Common myeloid progenitor, CD34-positive (primary cell): ENCODE data around the gene DYNC1I1.

Experiments
- CTCF ChIA-PET: fragments of 350-600 bp; sonication (Branson Sonifier 250); formaldehyde crosslinking; loops from one replicate; lab custom pipeline; 2021; ENCODE audit warnings: antibody characterized with exemption; lab: Charles Lee
- POLR2A ChIA-PET: fragments of 350-600 bp; sonication (Branson Sonifier 250); formaldehyde crosslinking; loops from one replicate; lab custom pipeline; 2021; ENCODE audit warnings: antibody characterized with exemption; lab: Charles Lee
- DNase-seq, 3 donors: peaks; one replicate each; pipeline versions ENCODE4 v3.0.0 to v3.0.0-alpha.2; 2013
- H3K27ac ChIP-seq, 2 experiments: 1 replicate in 1 of 2; 2 replicates in 1 of 2; pipeline ENCODE4 v1.7.0; 2013; ENCODE audit warnings: inconsistent platforms in 2 of 2, low read length in 2 of 2, mild to moderate bottlenecking in 2 of 2, low read depth in 1 of 2, moderate library complexity in 1 of 2; ENCODE audit not compliant: severe bottlenecking in 2 of 2, insufficient read depth in 1 of 2, poor library complexity in 1 of 2
- H3K27me3 ChIP-seq, 5 experiments: replicated peaks in 2 of 5; 1 replicate in 3 of 5; 2 replicates in 2 of 5; pipeline versions ENCODE4 v1.6.1 to v1.7.0; 2013; ENCODE audit warnings: low read length in 4 of 5, mild to moderate bottlenecking in 2 of 5, moderate library complexity in 2 of 5, inconsistent platforms in 1 of 5; ENCODE audit not compliant: insufficient read depth in 5 of 5, control insufficient read depth in 4 of 5
- H3K36me3 ChIP-seq, 4 experiments: 1 replicate in 2 of 4; 2 replicates in 2 of 4; pipeline versions ENCODE4 v1.6.1 to v1.7.0; 2013; ENCODE audit warnings: low read length in 3 of 4, control low read depth in 1 of 4, mild to moderate bottlenecking in 1 of 4; ENCODE audit not compliant: control insufficient read depth in 4 of 4, insufficient read depth in 4 of 4
- H3K4me1 ChIP-seq, 4 experiments: 1 replicate in 3 of 4; 2 replicates in 1 of 4; pipeline versions ENCODE4 v1.6.1 to v1.7.1; 2013; ENCODE audit warnings: low read length in 3 of 4, mild to moderate bottlenecking in 3 of 4, control low read depth in 1 of 4, inconsistent platforms in 1 of 4, moderate library complexity in 1 of 4; ENCODE audit not compliant: control insufficient read depth in 4 of 4, insufficient read depth in 4 of 4; ENCODE audit errors: control extremely low read depth in 1 of 4
- H3K4me3 ChIP-seq, 7 experiments: 1 replicate in 4 of 7; 2 replicates in 3 of 7; pipeline versions ENCODE4 v1.5.1 to v1.7.0; 2013; ENCODE audit warnings: mild to moderate bottlenecking in 7 of 7, low read length in 6 of 7, moderate library complexity in 6 of 7, inconsistent platforms in 2 of 7, low read depth in 2 of 7, control low read depth in 1 of 7; ENCODE audit not compliant: insufficient read depth in 4 of 7, control insufficient read depth in 1 of 7; ENCODE audit errors: extremely low read depth in 1 of 7
- H3K9me3 ChIP-seq, 5 experiments: 1 replicate in 4 of 5; 2 replicates in 1 of 5; pipeline versions ENCODE4 v1.6.1 to v1.7.1; 2013; ENCODE audit warnings: low read length in 4 of 5, mild to moderate bottlenecking in 2 of 5, inconsistent platforms in 1 of 5, low read depth in 1 of 5, moderate library complexity in 1 of 5; ENCODE audit not compliant: control insufficient read depth in 4 of 5, insufficient read depth in 2 of 5; ENCODE audit errors: control extremely low read depth in 1 of 5
- WGBS: methylation state at CpG from one replicate; pipeline ENCODE4 v1.1.5; 2013; ENCODE audit not compliant: insufficient coverage; 5-methylcytosine and 5-hydroxymethylcytosine counted together

The DYNC1I1 gene

GRCh38 chr7:95989301-95989700, 216.9 kb downstream of the DYNC1I1 start:
- H3K27ac ChIP-seq, result no peak overlapping the region
- H3K4me1 ChIP-seq, result no peaks in the 10 kb centered on the region
- no peaks in the 10 kb centered on the region for H3K27me3 ChIP-seq
- POLR2A ChIA-PET, result no interaction called here
- CTCF ChIA-PET, result no interaction called here
- 90% methylated on average over 2 of the region's 5 CpGs for WGBS
- no peaks in the 10 kb centered on the region for H3K36me3 ChIP-seq
- H3K4me3 ChIP-seq, result no peak overlapping the region
- no peaks in the 10 kb centered on the region for H3K9me3 ChIP-seq
- DNase-seq, result no peak

- WGBS, result no CpG with 5 or more reads among the region's 2 CpGs
- Histone ChIP-seq H3K4me3 (no peak overlapping the region), H3K9me3 (no peaks in the 10 kb centered on the region), H3K27me3 (no peaks in the 10 kb centered on the region), H3K36me3 (no peaks in the 10 kb centered on the region), H3K27ac (no peak overlapping the region), H3K4me1 (no peaks in the 10 kb centered on the region)
- CTCF ChIA-PET, result no interaction called here
- DNase-seq, result peak in 1 of 3 donors; percentile 1
- POLR2A ChIA-PET, result no interaction called here
These were observed 221.0 kb downstream of the DYNC1I1 start for GRCh38 chr7:95993380-95993779.

DNA sequence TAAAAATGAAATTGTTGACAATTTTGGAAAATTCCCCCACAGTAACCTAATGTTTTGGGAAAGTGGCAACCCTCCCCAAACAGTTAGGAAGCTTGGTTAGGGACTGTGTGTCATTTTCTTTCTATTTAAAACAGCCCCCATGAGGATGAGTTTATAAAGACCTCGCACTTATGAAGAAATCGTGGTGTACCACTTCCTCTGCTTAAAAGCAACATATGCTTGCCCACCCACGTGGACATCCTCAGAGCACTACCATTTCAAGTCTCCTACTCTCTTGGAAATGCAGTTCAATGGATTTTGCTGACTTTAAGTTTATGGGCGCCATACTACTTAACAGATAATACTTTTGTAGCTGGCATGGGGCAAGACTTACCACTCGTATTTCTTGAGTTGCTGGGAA, 223.8 kb downstream of the DYNC1I1 start:
- 100% methylated on average over 1 of the region's 5 CpGs for WGBS
- DNase-seq, result peak in 2 of 3 donors; percentile 11 to 25
- H3K4me1 ChIP-seq, result no peaks in the 10 kb centered on the region
- no peak overlapping the region for H3K27ac ChIP-seq
- no peaks in the 10 kb centered on the region for H3K27me3 ChIP-seq
- CTCF ChIA-PET, result no interaction called here
- no peak overlapping the region for H3K4me3 ChIP-seq
- no peaks in the 10 kb centered on the region for H3K9me3 ChIP-seq
- H3K36me3 ChIP-seq, result no peaks in the 10 kb centered on the region
- POLR2A ChIA-PET, result no interaction called here

- no CpG with 5 or more reads among the region's 1 CpG for WGBS
- CTCF ChIA-PET, result interaction anchor here (0.7 kb wide), 1 partner anchor 470 kb away, joined by 3 read pairs; no protein-coding TSS in a partner anchor
- no peaks in the 10 kb centered on the region for H3K36me3 ChIP-seq
These were observed 224.5 kb downstream of the DYNC1I1 start for GRCh38 chr7:95996886-95997285.

GRCh38 chr7:95997632-95998031, 225.3 kb downstream of the DYNC1I1 start:
- DNase-seq, result no peak
- Histone ChIP-seq H3K4me3 (no peak overlapping the region), H3K4me1 (no peaks in the 10 kb centered on the region), H3K36me3 (no peaks in the 10 kb centered on the region), H3K27ac (no peak overlapping the region), H3K27me3 (no peaks in the 10 kb centered on the region), H3K9me3 (no peaks in the 10 kb centered on the region)
- CTCF ChIA-PET, result no interaction called here
- POLR2A ChIA-PET, result no interaction called here
- WGBS, result no CpG with 5 or more reads among the region's 1 CpG

More at GRCh38 chr7:95996886-95997285, 224.5 kb downstream of the DYNC1I1 start:
- DNase-seq, result no peak
- no peaks in the 10 kb centered on the region for H3K9me3 ChIP-seq
- H3K4me1 ChIP-seq, result no peaks in the 10 kb centered on the region
- POLR2A ChIA-PET, result no interaction called here
- no peak overlapping the region for H3K27ac ChIP-seq
- H3K27me3 ChIP-seq, result no peaks in the 10 kb centered on the region
- no peak overlapping the region for H3K4me3 ChIP-seq

DNA sequence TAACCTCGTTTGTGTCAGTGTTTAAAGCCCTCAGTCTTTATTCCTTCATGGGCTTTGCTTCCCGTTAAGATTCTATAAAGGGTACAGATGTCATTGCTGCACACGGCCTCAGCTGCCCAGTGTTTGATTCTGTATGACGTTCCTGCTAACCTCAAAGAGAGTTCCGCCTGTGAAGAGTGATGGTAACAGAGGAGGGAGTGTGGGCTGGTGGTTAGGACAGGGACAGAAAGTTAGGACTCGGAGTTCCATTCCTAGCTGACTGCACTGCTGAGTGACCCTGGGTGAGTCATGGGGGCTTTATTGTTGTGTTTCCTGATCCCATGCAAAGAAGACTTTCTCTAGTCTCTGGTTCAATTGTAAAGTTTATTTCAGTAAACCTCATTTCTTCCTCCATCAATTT, 227.1 kb downstream of the DYNC1I1 start:
- Histone ChIP-seq H3K4me1 (no peaks in the 10 kb centered on the region), H3K27ac (no peak overlapping the region), H3K27me3 (no peaks in the 10 kb centered on the region), H3K36me3 (no peaks in the 10 kb centered on the region), H3K4me3 (no peak overlapping the region), H3K9me3 (no peaks in the 10 kb centered on the region)
- DNase-seq, result no peak
- CTCF ChIA-PET, result interaction anchor here (0.9 kb wide), 1 partner anchor 128 kb away, joined by 4 read pairs; no protein-coding TSS in a partner anchor
- POLR2A ChIA-PET, result no interaction called here
- WGBS, result 89% methylated on average over 5 of the region's 6 CpGs

DNA sequence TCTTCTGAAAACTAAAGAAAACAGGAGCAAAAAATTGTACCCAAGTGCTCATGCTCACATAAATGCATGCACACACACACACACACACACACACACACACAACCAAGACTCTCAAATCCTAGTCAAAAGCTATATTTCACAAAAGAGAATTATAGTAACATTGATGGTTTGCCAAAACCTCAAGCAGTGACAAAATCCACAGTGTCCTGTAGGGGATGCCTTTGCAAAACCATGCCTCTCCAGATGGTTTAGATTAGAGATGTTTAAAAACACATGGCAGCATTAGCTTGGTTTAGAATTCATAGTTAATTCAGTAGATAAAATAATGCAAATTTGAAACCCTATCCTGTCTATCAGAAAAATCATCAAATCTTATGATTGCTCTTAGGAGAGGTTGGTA, 232.2 kb downstream of the DYNC1I1 start:
- CTCF ChIA-PET, result no interaction called here
- Histone ChIP-seq H3K27me3 (no peaks in the 10 kb centered on the region), H3K27ac (no peak overlapping the region), H3K36me3 (no peaks in the 10 kb centered on the region), H3K9me3 (no peaks in the 10 kb centered on the region), H3K4me3 (no peak overlapping the region), H3K4me1 (no peaks in the 10 kb centered on the region)
- POLR2A ChIA-PET, result no interaction called here
- DNase-seq, result no peak
